MCF 10A (cell line): ENCODE measurements around the gene ZNF383. TPM values are rescaled to one million over a fixed set of nuclear protein-coding genes. Genes with fewer than 3 reads are reported as not detected.
"Not testable (repeated sequence)": the region's sequence is repeated elsewhere in the genome, so short reads cannot be mapped to it uniquely, and the experiment has no call there.

Source experiments
- BruUV-seq: library from RNA; stranded (reverse); fragments of 400-500 nt; replicated peaks from 2 replicates; lab custom pipeline; 2021; lab: Mats Ljungman, UMichigan
- CTCF ChIA-PET: fragments of 300-600 bp; sonication (Branson Sonifier 250); formaldehyde crosslinking; extraction: SDS; loops from one replicate; lab custom pipeline; 2021; ENCODE audit warnings: antibody characterized with exemption, inconsistent platforms; lab: Yijun Ruan, JAX
- POLR2A ChIA-PET: fragments of 300-600, 350-650 bp; sonication (Branson Sonifier 250); formaldehyde crosslinking; extraction: SDS; loops from one replicate; lab custom pipeline; 2020; ENCODE audit warnings: antibody characterized with exemption, inconsistent platforms; lab: Yijun Ruan, JAX
- DNase-seq: peaks from one replicate; pipeline ENCODE4 v3.0.0-alpha.2; 2018; ENCODE audit not compliant: unreplicated experiment
- H3K27ac Mint-ChIP-seq: one replicate; pipeline ENCODE4 v1.8.0; 2022; ENCODE audit warnings: mild to moderate bottlenecking, low read depth, mixed read lengths; ENCODE audit not compliant: unreplicated experiment
- H3K27me3 Mint-ChIP-seq: one replicate; pipeline ENCODE4 v1.8.0; 2022; ENCODE audit warnings: mixed read lengths; ENCODE audit not compliant: insufficient read depth, unreplicated experiment
- H3K36me3 Mint-ChIP-seq: one replicate; pipeline ENCODE4 v1.8.0; 2022; ENCODE audit warnings: mild to moderate bottlenecking, moderate library complexity, mixed read lengths; ENCODE audit not compliant: insufficient read depth, unreplicated experiment
- H3K4me1 Mint-ChIP-seq: one replicate; pipeline ENCODE4 v1.8.0; 2022; ENCODE audit warnings: mixed read lengths; ENCODE audit not compliant: insufficient read depth, unreplicated experiment
- H3K4me3 Mint-ChIP-seq: one replicate; pipeline ENCODE4 v1.8.0; 2022; ENCODE audit warnings: mild to moderate bottlenecking, moderate library complexity, mixed read lengths; ENCODE audit not compliant: unreplicated experiment
- H3K9me3 Mint-ChIP-seq: one replicate; pipeline ENCODE4 v1.8.0; 2022; ENCODE audit warnings: mixed read lengths; ENCODE audit not compliant: unreplicated experiment
- intact Hi-C: fragments of 100-400 bp; cut with micrococcal nuclease; formaldehyde crosslinking; loops from 2 replicates; pipeline ENCODE4 v1.14.1; 2022
- total RNA-seq: library from RNA; stranded (reverse); gene quantifications from 2 replicates; pipeline ENCODE4 v1.2.3, GENCODE V29; 2022

ZNF383 gene
- total RNA-seq, 1 experiment from 2014 or later: 7.4 TPM

GRCh38 chr19:37294246-37294645 lies 76.2 kb downstream of the ZNF383 start:
- H3K36me3 Mint-ChIP-seq, H3K9me3 Mint-ChIP-seq, DNase-seq, H3K4me3 Mint-ChIP-seq, intact Hi-C loops, H3K4me1 Mint-ChIP-seq, CTCF ChIA-PET, H3K27me3 Mint-ChIP-seq, H3K27ac Mint-ChIP-seq, POLR2A ChIA-PET, BruUV-seq: not testable (repeated sequence)

Other genes with a start within 250 kb of the ZNF383 start
- 9.0 and 11.0 TPM in 2 replicates for gene ZNF420, start 139.8 kb upstream of the ZNF383 start, total RNA-seq
- 6.1 and 10.4 TPM in 2 replicates for gene ZNF585A, start 45.5 kb upstream of the ZNF383 start, total RNA-seq
- gene ZNF585B, start 7.7 kb upstream of the ZNF383 start, total RNA-seq: 14.5 and 16.9 TPM in 2 replicates
- gene ZNF527, start 152.9 kb downstream of the ZNF383 start, total RNA-seq: 4.3 and 5.0 TPM in 2 replicates
- gene ZNF569, start 249.2 kb downstream of the ZNF383 start, total RNA-seq: 3.4 and 3.9 TPM in 2 replicates